GM18502 (cell line): ENCODE measurements around the gene IBSP.

Experiments used
- ATAC-seq: cut with Tn5 transposase; IDR thresholded peaks from one replicate; pipeline ENCODE4 v1.9.1; 2021; ENCODE audit warnings: mild to moderate bottlenecking; ENCODE audit not compliant: unreplicated experiment, poor library complexity

The IBSP gene

GRCh38 chr4:87835743-87836142, 36.4 kb downstream of the IBSP start:
- no peak for ATAC-seq

GRCh38 chr4:87838205-87838604, 38.9 kb downstream of the IBSP start:
- no peak for ATAC-seq

GRCh38 chr4:87838890-87839591, 39.7 kb downstream of the IBSP start:
- ATAC-seq, result peak; percentile 72

- no peak for ATAC-seq
These were observed 40.2 kb downstream of the IBSP start for GRCh38 chr4:87839592-87839946.

GRCh38 chr4:87840149-87840548, 40.8 kb downstream of the IBSP start:
- ATAC-seq, result no peak

GRCh38 chr4:87843936-87844335, 44.6 kb downstream of the IBSP start:
- ATAC-seq, result no peak

- no peak for ATAC-seq
These were observed 45.1 kb downstream of the IBSP start for GRCh38 chr4:87844452-87844851.

- ATAC-seq, result no peak
These were observed 46.9 kb downstream of the IBSP start for GRCh38 chr4:87846226-87846625.

GRCh38 chr4:87848622-87849351, 49.4 kb downstream of the IBSP start:
- peak; percentile 93 for ATAC-seq

- ATAC-seq, result no peak
These were observed 50.3 kb downstream of the IBSP start for GRCh38 chr4:87849612-87850011.

- no peak for ATAC-seq
These were observed 52.0 kb downstream of the IBSP start for GRCh38 chr4:87851332-87851731.

GRCh38 chr4:87851953-87852352, 52.6 kb downstream of the IBSP start:
- ATAC-seq, result no peak

- ATAC-seq, result no peak
These were observed 53.8 kb downstream of the IBSP start for GRCh38 chr4:87853108-87853507.

- ATAC-seq, result no peak
These were observed 54.5 kb downstream of the IBSP start for GRCh38 chr4:87853891-87854290.

GRCh38 chr4:87855559-87855958, 56.2 kb downstream of the IBSP start:
- ATAC-seq, result no peak

GRCh38 chr4:87856816-87857215, 57.5 kb downstream of the IBSP start:
- ATAC-seq, result no peak

GRCh38 chr4:87857789-87858188, 58.4 kb downstream of the IBSP start:
- no peak for ATAC-seq
